ENCODE data around the gene MS4A6E. TPM values are rescaled to one million over a fixed set of nuclear protein-coding genes. Genes with fewer than 3 reads are reported as not detected.
A peak's percentile ranks its signal among the peaks of the same experiment; 100 is the strongest.

MS4A6E gene
- total and polyA plus RNA-seq, 2 of the 8 experiments (the other 6 are each of a cell fraction or from before 2014, with no cell fraction given): not detected

DNA sequence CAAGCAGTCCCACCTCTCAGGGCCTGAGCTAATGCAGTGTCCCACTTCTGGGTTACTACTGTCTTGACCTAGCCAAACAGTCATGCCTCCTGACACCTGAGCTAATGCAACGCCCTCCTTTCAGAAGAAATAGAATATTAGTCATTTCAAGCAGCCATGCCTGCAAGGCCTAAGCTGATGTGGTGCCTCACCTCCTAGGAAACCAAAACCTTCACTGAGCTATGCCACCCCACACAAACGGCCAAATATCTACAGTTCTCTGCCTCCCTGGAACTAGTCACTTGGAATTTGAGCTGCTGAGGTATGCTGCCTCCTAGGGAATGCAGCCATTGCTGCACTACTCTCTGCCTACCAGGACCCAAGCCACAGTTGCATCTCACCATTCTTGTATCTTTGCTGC is 8.3 kb upstream of the MS4A6E start:
- Histone ChIP-seq H3K56ac (replicated peaks; ENCODE audit: insufficient read length, low read depth, low read length) (no peak overlapping the region), H2BK12ac (ENCODE audit: low read depth, low read length) (no peak overlapping the region), H4K5ac (ENCODE audit: insufficient read length, low read depth, low read length) (no peak overlapping the region), H4K20me1 (replicated peaks in 1 of 2; ENCODE audit: control insufficient read depth in 1 of 2, insufficient read depth in 2 of 2, low read length in 2 of 2) (no peaks in the 10 kb centered on the region), H3K9ac (replicated peaks in 1 of 4; ENCODE audit: extremely low read depth in 1 of 4, low read depth in 3 of 4, low read length in 3 of 4) (no peak overlapping the region), H3K27me3 (replicated peaks in 1 of 4; ENCODE audit: control insufficient read depth in 3 of 4, extremely low read depth in 1 of 4, insufficient read depth in 3 of 4, low read length in 3 of 4) (no peaks in the 10 kb centered on the region), H3K23me2 (ENCODE audit: low read depth, low read length) (no peaks in the 10 kb centered on the region), H3K36me3 (ENCODE audit: control insufficient read depth in 2 of 4, insufficient read depth in 4 of 4, low read length in 3 of 4) (no peaks in the 10 kb centered on the region), H3K18ac (ENCODE audit: extremely low read depth, low read length) (no peak overlapping the region), H3K4me1 (replicated peaks in 1 of 4; ENCODE audit: control insufficient read depth in 3 of 4, insufficient read depth in 4 of 4, low read length in 3 of 4) (no peaks in the 10 kb centered on the region), H3K4me2 (ENCODE audit: insufficient read depth in 1 of 2, low read depth in 2 of 2, low read length in 2 of 2) (no peak overlapping the region), H2AK5ac (ENCODE audit: low read depth, low read length) (no peak overlapping the region), H3K79me2 (ENCODE audit: control insufficient read depth in 1 of 2, insufficient read depth in 2 of 2, low read length in 2 of 2) (no peaks in the 10 kb centered on the region), H3K4ac (replicated peaks; ENCODE audit: insufficient read length, low read depth, low read length) (no peak overlapping the region), H3K9me3 (ENCODE audit: insufficient read depth in 2 of 2, low read depth in 1 of 2, low read length in 1 of 2) (no peaks in the 10 kb centered on the region), H4K91ac (replicated peaks; ENCODE audit: insufficient read length, low read length) (no peak overlapping the region), H2BK120ac (replicated peaks; ENCODE audit: low read depth, low read length) (no peak overlapping the region), H2BK5ac (ENCODE audit: low read depth, low read length) (no peak overlapping the region), H3K23ac (ENCODE audit: insufficient read length) (no peak overlapping the region), H4K8ac (ENCODE audit: extremely low read depth, insufficient read depth, low read length) (no peak overlapping the region), H3K14ac (ENCODE audit: insufficient read length) (no peak overlapping the region), H3K79me1 (ENCODE audit: low read depth, low read length) (no peaks in the 10 kb centered on the region), H3K27ac (ENCODE audit: low read depth, low read length) (no peak overlapping the region), H2AFZ (ENCODE audit: low read length) (peak overlapping the region; percentile 50; the same call in 1 of the 2 replicates), H3K4me3 (ENCODE audit: extremely low read depth in 1 of 4, insufficient read depth in 2 of 4, low read depth in 3 of 4, low read length in 4 of 4) (no peak overlapping the region), H2BK15ac (ENCODE audit: low read length) (no peak overlapping the region), H2BK20ac (ENCODE audit: low read length) (no peak overlapping the region)
- POLR2A ChIA-PET (ENCODE audit: partially characterized antibody): no interaction called here
- no peak for DNase-seq (ENCODE audit: low read depth in 1 of 2, low spot score in 2 of 2)
- CTCF ChIA-PET (ENCODE audit: partially characterized antibody): interaction anchor here (1.1 to 7.4 kb wide), 7 partner anchors 11 to 63 kb away, joined by 3 to 52 read pairs (median 5); no protein-coding TSS in a partner anchor
- FAIRE-seq: no peak
- TF ChIP-seq, protein P1, sequence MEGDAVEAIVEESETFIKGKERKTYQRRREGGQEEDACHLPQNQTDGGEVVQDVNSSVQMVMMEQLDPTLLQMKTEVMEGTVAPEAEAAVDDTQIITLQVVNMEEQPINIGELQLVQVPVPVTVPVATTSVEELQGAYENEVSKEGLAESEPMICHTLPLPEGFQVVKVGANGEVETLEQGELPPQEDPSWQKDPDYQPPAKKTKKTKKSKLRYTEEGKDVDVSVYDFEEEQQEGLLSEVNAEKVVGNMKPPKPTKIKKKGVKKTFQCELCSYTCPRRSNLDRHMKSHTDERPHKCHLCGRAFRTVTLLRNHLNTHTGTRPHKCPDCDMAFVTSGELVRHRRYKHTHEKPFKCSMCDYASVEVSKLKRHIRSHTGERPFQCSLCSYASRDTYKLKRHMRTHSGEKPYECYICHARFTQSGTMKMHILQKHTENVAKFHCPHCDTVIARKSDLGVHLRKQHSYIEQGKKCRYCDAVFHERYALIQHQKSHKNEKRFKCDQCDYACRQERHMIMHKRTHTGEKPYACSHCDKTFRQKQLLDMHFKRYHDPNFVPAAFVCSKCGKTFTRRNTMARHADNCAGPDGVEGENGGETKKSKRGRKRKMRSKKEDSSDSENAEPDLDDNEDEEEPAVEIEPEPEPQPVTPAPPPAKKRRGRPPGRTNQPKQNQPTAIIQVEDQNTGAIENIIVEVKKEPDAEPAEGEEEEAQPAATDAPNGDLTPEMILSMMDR (IDR thresholded peaks at IDR 0.05; ENCODE audit: control extremely low read depth in 1 of 3, insufficient read depth in 1 of 3, low read depth in 1 of 3, low read length in 3 of 3): peak in 2 of 3 experiments; percentile 3 to 33; a peak in 1 of 4 replicates
- TF ChIP-seq TEAD4 (IDR thresholded peaks at IDR 0.05; ENCODE audit: low read depth, low read length): no peak
- WGBS, 2 experiments (ENCODE audit: extremely low coverage in 1 of 2, insufficient coverage in 1 of 2, insufficient read length in 1 of 2, insufficient replicate concordance in 2 of 2, low coverage in 1 of 2, low lambda C conversion rate in 2 of 2, missing lambda C conversion rate in 1 of 2): 82% methylated on average over 2 of the region's 2 CpGs; no CpG with 5 or more reads in 1 of the 2 experiments

Data from H1 (cell line).